GM12874 (cell line): ENCODE data around the gene PMEPA1.

Experiments
- TF ChIP-seq, protein P1 (sequence below): IDR thresholded peaks from 2 replicates; pipeline ENCODE4 v1.5.1; 2011; ENCODE audit warnings: low read depth, mild to moderate bottlenecking, control low read depth, low read length, moderate library complexity; ENCODE audit not compliant: insufficient read depth

PMEPA1 gene

DNA sequence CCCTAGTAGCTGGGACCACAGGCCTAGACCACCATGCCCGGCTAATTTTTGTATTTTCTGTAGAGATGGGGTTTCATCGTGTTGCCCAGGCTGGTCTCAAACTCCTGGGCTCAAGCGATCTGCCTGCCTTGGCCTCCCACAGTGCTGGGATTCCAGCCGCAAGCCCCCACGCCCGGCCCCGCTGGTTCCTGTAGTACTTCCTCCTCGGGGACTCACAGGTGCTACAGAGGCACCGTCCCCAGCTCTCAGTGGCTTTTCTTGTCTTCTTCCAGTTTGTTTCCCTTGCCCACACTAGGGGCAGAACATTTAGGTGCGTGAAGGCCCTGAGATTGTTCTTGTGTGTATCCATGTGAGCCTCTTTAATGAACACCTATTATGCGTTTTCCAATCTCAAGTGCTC lies 88.8 kb downstream of the PMEPA1 start:
- TF ChIP-seq, protein P1, sequence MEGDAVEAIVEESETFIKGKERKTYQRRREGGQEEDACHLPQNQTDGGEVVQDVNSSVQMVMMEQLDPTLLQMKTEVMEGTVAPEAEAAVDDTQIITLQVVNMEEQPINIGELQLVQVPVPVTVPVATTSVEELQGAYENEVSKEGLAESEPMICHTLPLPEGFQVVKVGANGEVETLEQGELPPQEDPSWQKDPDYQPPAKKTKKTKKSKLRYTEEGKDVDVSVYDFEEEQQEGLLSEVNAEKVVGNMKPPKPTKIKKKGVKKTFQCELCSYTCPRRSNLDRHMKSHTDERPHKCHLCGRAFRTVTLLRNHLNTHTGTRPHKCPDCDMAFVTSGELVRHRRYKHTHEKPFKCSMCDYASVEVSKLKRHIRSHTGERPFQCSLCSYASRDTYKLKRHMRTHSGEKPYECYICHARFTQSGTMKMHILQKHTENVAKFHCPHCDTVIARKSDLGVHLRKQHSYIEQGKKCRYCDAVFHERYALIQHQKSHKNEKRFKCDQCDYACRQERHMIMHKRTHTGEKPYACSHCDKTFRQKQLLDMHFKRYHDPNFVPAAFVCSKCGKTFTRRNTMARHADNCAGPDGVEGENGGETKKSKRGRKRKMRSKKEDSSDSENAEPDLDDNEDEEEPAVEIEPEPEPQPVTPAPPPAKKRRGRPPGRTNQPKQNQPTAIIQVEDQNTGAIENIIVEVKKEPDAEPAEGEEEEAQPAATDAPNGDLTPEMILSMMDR, result no peak

DNA sequence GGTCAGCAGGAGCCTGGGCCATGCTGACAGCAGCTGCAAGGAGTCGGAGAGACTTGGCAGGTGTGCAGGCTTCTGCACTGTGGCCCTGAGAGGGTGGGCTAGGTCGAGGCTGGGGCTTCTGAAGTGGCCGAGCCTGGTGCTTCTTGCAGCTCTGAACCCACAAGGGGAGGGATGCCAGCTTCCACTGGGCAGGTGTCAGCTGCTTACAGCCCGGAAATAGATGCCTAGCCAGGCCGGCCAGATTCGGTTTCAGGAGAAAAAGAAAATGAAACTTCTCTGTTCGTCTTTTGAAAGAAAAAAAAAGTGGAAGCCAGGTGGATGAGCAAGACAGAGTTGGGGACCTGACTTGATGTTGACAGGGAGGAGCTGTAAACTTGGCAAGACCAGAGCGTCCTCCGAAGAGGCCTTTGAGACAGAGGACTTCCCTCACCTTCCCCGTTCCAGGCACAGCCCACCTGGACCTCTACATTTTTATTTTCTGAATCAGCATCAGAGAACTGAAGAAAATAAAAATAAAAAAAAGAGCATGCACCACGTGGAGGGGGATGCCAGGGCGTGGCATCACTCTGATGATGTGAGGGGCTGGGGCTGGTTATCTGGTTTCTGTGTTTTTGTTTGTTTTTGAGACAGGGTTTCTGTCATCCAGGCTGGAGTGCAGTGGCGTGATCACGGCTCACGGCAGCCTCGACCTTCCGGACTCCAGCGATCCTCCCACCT lies 89.4 kb downstream of the PMEPA1 start, which contains the start of gene ZBP1:
Gene ZBP1, minus strand, starts transcription at position 153 of the 717 bp plus-strand sequence. Its CDS starts 131 bp downstream, at position 22.
- TF ChIP-seq, protein P1, result no peak

DNA sequence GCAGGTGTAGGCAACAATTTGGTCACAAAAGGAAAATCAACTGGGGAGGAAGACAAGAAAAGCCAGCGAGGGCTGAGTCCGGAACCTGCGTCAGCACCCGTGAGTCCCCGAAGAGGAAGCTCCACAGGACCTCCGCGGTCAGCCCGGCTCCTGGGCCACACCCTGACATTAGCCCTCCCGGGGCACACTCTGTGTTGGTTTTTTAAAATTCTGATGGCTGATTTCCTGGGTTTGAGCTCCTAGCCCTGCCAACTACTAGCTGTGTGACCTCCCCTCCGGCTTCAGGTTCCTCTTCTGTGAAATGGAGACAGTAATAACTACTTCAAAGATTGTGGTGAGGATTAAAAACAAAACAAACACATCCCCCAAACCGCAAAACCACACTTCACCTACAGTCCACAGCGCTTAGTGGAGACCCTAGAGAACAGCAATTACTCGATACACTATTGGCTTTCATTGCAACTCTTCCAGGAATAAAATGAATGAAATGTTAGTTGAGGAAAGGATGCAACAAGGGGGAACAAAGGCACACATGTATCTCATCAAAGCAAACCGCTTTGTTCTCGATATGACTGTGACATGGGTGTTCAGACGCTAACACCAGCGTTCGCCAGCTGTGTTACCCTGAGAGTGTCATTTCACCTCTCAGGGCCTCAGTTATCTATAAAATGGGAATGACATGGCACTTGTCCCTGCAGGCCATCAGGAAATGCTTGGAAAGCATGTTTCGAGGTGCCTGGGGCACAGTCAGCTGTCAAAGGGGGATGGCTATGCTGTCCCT lies 90.6 kb downstream of the PMEPA1 start:
- TF ChIP-seq, protein P1, result no peak

DNA sequence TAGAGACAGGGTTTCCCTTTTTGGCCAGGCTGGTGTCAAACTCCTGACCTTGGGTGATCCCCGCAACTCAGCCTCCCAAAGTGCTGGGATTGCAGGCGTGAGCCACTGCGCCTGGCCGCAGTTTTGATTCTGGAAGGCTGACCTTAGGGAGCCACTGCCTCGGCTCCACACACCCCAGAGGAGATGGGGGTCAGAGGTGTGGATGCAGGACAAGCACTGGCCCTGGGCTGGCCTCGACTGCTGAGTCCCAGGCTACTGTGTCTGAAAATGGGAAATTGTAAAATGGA lies 91.1 kb downstream of the PMEPA1 start:
- TF ChIP-seq, protein P1, result no peak

DNA sequence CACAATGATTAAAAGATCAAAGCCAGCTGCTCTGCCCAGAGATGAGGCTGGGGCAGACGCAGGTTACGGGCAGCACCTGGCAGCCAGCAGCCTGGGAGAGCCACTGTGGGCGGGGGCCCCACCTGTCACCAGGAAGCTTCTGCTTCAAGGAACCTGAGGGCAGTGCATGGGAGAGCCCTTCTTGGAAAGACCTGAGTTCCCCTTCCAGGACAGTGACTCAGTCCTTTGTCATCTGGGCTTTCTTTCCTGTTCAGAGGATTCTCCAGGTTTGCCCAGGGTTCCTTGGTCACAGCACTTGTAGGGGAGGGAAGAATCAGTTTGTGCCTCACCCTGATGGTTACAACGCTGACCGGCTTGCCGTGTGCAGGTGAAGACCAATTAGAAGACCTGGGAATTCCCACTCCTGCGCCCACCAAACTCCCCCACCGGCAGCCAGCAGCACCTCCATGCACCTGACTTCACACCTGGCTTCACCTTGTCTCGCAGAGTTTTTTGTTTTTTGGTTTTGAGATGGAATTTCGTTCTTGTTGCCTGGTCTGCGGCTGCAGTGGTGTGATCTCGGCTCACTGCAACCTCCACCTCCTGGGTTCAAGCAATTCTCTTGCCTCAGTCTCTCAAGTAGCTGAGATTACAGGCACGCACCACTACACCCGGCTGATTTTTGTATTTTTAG lies 91.6 kb downstream of the PMEPA1 start:
- TF ChIP-seq, protein P1, result no peak

DNA sequence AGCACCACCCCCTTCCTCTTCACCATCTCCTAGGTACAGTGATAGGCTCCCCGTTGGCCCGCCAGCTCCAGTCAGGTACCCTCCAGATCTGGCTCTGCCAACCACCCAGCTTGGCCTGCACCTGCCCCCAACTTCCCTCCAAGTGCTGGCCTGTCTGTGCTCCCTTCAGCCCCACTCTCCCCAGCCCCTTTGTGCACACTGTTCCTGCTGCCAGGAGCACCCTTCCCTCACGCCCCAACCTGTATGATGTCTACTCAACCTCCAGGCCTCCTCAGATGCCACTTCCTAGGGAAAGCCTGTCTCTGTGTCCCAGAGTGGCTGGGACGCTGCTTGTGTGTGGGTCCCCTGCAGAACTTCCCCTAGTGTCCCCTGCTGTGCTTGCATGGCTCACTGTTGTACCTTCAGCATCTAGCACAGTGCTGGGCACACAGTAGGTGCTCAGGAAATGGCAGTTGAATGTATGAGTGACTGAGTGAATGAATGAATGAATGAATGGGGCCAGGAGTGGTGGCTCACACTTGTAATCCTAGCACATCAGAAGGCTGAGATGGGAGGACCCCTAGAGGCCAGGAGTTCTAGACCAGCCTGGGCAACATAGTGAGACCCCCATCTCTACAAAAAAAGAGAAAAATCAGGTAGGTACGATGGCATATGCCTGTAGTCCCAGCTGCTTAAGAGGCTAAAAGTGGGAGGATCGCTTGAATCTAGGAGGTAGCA lies 92.6 kb downstream of the PMEPA1 start:
- TF ChIP-seq, protein P1, result no peak
